Midbrain (tissue), 1 donor: ENCODE results near the gene KLHL36.
"Not testable (repeated sequence)": the region's sequence is repeated elsewhere in the genome, so short reads cannot be mapped to it uniquely, and the experiment has no call there.

Experiments
- DNase-seq: peaks from one replicate; lab custom pipeline; 2025; lab: John Stamatoyannopoulos, UW

KLHL36 gene

GRCh38 chr16:84672276-84673202 is 24.2 kb downstream of the KLHL36 start:
- peak; percentile 66 for DNase-seq

DNA sequence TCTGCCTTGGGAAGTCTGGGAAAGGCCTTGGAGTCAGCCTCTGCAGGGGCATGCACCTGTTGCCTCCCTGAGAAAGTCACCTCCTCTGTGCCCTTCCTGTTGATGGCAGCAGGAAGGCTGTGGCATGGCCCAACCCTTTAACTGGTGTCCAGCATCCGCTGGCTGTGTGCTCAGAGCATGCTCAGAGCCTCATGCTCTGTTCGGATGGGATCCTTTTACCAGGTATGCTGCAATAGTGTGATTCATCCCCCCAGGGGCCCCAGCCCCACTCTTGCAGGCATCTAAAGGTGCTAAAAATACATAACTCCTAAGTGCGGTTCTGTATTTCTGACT is 24.9 kb downstream of the KLHL36 start:
- DNase-seq, result no peak

GRCh38 chr16:84673561-84673960 is 25.2 kb downstream of the KLHL36 start:
- DNase-seq, result no peak

GRCh38 chr16:84675423-84675822 is 27.1 kb downstream of the KLHL36 start:
- no peak for DNase-seq

- no peak for DNase-seq
These were observed 27.6 kb downstream of the KLHL36 start for GRCh38 chr16:84675884-84676283.

DNA sequence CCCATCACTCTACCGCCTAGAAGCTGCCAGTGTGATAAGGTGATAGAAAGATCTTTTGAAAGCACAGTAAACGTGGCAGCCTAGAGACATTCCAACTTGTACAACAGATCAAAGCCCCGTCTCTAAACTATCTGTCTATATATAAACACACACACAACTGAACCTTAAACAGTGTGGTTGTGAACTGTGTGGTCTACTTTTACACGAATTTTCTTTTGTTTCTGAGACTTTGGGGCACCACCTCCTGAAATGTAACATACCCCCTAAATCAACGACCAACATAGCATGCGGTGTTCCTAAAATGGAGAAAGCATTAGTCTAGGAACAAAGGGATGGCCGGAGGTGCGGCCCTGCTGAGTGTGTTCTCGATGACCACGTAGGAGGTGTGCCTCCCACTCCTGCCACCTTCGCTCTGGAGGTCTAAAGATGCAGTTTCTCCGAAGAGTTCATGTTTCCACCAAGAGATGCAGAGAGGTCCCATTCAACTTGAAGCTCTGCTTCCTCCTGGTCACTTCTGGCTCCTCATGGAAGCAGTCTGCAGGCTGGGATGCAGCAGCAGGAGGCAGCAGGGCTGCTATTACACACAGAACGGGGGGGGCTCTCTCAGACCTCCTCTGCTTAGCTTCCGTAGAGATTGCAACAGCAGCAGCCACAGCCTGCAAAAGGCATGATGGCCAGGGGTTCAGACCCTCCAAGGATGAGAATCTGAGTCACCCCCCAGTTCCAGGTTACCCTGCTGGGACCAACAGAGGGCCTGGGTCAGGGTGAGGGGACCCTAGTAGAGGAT is 28.9 kb downstream of the KLHL36 start:
- DNase-seq, result no peak

- DNase-seq, result no peak
These were observed 29.5 kb downstream of the KLHL36 start for GRCh38 chr16:84677849-84678248.

GRCh38 chr16:84678541-84678940 is 30.2 kb downstream of the KLHL36 start:
- DNase-seq, result no peak

- DNase-seq, result no peak
These were observed 32.0 kb downstream of the KLHL36 start for GRCh38 chr16:84680165-84680842.

DNA sequence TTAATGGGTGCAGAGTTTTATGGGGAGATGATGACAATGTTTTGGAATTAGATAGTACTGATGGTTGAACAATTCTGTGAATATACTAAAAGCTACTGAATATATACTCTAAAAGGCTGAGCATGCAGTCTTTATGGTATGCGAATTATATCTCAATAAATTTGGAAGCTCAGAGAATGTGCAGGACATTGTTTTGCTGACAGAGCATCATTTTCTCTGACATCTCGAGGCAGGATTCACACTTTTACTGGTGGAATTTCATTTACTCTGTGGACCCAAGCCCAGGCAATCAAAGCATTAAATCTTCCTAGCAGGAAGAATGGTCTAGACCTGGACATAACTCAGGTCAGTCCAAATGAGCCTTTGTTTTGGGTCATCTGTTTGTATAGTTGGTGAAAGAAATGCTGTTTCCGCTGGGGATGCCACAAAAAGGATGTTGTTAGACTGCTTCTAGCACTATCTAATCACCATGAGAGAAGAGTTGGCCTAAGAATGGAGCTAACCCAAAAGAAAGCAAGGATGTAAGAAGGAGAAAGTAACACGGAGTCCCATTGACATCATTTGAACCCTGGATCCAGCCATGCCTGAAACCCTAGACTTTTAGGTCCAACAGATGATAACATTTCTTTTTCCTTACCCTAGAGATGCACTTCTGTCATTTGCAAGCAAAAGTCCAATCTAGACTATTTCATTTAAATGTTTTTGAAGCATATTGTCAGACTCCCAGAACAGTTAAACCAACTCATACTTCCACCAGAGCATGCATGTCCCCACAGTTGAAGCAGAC is 32.7 kb downstream of the KLHL36 start:
- DNase-seq, result no peak

- DNase-seq, result no peak
These were observed 35.6 kb downstream of the KLHL36 start for GRCh38 chr16:84683691-84684591.

DNA sequence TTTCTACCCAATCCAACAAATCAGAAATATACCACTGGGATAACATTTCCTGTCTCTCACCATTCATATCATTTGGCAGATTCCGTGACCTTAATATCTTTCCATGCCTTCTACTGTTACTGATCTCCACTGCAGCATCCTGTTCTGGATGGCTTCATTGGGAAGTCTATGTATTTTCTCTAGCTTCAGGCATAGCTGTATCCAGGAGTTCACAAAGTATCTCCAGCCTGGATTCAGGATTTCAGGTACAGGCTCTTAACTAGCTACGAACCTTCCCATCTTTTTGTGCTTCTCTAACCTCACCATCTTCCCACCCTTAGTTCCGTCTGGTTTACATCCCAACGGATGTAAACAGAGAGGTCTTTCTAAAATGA is 36.3 kb downstream of the KLHL36 start:
- no peak for DNase-seq

DNA sequence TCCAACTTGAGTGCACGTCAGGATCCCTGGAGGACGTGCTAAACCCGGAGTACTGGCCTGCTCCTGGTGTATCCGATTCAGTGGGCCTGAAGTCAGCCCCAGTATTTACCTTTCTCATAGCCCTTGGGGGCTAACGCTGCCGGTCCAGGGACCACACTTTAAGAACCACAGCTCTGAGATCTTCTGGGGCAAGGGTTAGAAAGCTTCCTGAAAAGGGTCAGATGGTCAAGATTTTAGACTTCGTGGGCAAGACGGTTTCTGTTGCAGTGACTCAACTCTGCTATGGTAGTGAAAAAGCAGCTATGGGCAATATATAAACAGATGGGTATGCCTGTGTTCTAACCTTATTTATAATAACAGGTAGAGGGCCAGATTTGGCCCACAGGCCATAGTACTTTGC is 36.9 kb downstream of the KLHL36 start:
- DNase-seq, result no peak

DNA sequence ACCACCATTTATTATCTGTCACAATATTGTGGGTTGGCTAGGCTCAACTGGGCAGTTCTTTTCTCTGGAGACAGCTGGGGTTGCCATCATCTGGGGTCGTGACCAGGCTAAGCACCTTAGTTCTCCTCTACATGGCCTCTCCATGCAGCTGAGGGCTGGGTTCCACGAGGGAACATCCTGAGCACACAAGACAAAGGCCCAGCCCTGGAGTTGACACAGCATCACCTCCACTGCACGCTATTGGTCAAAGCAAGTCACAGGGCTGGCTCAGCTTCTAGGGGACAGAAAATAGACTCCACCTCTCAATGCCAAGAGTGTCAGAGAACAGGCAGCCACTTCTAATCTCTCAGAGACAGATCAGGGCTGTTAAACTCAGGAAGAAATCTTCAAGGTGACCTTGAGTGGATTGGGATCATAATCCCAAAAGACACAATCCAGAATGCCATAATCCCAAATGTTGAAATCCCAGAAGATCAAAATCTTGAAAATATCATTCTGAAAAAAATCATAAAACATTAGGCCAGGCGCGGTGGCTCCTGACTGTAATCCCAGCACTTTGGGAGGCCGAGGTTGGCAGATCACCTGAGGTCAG is 38.5 kb downstream of the KLHL36 start:
- no peak for DNase-seq

DNA sequence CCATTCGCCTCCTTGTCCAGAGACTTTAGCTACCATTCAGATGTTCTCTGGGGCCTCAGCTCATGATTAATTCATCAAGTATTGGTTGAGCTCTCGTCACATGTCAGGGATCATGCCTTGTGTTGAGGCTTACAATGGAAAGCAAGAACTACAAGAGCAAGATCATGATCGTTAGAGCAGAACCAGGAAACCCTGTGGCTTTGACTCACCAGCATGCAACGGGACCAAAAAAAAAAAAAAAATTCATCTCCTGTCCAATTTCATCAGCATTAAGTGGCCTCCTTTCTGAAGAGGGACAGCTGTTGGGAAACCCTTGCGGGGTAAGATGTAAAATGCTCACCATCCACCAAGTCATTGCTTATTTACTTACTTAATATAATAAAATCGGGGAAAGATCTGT is 39.4 kb downstream of the KLHL36 start:
- no peak for DNase-seq

DNA sequence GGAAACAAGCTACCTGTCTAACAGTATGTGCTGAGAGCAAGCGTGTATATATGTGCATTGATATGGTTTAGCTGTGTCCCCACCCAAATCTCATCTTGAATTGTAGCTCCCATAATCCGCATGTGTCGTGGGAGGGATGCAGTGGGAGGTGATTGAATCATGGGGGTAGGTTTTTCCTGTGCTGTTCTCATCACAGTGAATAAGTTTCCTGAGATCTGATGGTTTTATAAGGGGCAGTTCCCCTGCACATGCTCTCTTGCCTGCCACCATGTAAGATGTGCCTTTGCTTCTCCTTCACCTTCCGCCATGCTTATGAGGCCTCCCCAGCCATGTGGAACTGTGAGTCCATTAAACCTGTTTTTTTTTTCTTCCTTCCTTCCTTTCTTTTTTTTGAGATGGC is 39.9 kb downstream of the KLHL36 start:
- DNase-seq, result not testable (repeated sequence)

DNA sequence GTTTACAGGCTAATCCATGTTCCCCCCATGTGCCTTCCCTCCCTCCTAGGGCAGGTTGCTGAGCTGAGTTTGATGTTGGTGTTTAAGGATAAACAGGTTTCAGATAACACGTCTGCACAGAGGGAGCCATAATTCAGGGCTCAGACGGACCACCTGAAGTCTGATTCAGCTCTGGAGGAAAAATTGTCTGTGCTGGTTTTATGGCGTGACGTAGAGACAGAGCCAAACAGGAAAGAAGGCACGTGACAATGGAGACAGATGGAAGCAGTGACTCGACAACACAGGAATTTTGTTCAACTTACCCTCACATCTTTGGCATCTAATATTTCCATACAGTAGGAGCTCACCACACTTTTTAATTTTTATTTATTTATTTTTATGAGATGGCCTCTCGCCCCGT is 40.8 kb downstream of the KLHL36 start:
- no peak for DNase-seq

- DNase-seq, result no peak
These were observed 41.9 kb downstream of the KLHL36 start for GRCh38 chr16:84690088-84690819.

GRCh38 chr16:84692451-84693214 is 44.3 kb downstream of the KLHL36 start:
- no peak for DNase-seq
